HG03280 (cell line): Measurements from ENCODE around the gene PAX6.

Experiments used
- ATAC-seq: cut with Tn5 transposase; IDR thresholded peaks from one replicate; pipeline ENCODE4 v1.9.1; 2021; ENCODE audit warnings: mild to moderate bottlenecking, moderate library complexity; ENCODE audit not compliant: unreplicated experiment

Gene PAX6

DNA sequence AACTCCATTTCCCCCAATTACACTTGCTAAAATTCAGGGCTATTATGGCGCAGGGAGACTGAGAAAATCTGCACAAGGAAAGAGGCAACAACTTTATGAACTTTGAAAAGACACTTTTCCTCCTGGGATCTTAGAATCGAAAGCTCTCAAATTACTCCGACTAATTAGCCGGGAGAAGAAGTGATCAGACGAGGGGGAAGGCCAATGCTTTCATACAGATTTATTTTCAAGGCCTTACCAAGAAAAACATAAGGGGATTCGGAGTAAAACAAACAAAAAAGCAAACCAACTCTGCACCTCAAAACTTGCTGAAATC lies 1.6 kb downstream of the PAX6 start:
- no peak for ATAC-seq

DNA sequence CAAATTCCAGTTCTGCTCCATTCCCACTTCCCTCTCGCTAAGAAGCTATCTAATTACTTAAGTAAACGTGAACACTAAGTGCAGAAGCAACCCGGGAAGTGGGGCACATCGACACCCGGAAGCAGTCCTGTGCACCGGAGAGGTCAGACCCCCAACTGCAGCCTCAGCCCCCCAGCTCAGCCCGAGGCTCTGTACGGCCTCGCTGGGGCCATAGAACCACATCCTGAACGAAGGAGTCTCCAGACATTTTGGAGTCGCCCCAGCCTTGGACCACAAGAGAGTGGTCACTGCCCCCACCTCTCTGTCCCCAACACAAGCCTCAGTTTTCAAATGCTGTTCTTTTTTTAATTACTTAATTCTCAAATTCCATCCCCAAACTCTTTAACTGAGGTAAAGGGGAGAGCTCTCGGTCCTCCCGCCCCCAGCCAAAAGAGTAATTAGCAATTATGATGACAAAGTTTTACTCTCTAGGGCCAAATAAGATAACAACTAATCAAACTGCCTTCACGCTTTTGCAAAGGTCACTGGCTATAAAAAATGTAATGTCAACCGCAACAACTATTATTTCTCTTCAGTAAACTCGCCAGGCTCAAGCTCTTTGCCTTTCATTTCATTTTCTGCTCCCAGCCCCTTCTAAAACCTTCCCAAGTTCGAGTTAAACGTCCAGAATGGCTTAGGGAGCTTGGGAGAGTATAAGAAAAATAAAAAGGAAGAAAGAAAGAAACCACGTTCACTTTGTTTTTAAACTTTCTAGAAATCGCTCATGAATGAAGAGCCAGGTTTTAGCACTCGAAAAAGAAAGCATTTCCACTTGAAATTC lies 2.2 kb downstream of the PAX6 start:
- ATAC-seq = no peak

DNA sequence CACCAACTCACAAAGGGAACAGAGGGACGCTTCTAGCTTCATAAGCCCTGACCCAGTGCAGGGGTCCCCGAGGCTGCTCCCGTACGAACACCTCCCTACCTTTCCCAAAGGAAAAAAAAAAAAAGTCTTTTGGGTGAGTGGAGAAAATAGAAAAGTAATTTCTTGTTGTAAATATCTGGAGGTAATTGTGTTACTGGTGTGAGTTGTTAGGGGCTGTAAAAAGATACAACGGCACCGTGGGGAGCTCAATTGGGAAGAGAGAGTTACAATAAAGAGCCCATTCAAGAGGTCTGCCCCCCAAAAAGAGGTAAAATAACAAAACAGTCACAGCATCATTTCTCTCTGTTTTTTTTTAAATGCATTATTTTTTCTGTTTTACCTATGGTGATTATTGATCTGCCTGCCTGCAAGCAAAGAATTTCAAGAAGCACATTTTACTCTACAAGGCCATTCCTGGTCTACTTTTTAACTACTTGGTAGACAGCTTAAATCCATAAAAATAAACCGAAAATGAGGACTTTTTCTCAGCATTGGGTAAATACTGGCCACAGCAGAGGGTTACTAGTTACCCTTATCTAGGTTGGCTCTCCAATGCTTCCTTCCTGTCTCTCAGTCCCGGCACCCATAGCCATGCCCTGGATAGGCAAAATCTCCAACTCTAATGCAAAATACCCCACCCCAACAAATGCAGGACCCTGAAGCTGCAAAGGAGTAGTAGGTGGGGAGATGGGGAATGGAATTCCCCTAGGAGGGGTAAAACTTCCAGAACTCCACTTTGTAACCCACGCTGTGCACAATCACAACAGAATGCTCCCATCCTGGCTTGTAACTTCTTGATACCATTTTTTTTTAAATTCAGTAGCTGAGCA lies 3.1 kb downstream of the PAX6 start:
- no peak for ATAC-seq

DNA sequence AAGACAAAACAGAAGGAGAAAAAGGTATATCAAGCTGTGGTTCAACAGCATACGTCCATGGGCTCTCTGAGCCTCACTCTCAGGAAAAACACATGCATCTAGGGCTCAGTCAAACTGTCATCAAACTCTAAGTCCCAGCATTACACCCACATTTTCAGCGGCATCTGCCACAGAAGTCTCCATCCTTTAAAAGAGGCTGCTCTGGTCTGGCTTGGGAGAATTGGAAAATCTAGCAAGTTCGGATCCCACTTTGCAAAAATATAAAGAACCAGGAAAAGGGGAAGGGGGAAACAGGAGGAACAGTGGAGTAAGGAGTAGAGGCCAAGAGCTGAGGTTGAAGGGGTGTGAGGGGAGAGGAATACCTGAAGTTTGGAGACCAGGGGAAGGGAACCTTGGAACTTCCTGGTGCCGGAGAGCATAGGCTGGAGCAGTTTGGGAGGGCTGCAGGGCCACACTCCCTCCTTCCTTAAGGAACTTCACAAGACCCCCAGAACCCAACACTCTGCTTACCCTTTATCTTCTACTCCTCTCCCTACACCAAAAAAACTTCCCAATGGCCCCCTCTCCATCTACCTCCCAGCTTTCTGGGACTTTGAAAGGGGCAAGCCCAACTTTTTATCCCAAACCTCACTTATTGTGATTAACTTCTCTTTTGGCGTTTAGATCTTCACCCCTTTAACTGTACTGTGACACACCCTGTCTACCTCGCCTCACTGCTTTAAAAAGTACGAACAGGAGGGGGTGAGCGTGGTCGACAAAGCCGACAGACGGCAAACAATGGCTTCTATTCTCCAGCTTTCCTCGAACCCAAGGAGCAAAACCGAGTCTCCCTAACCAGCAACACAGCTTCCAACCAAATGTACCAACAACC lies 4.0 kb downstream of the PAX6 start:
- ATAC-seq = no peak

DNA sequence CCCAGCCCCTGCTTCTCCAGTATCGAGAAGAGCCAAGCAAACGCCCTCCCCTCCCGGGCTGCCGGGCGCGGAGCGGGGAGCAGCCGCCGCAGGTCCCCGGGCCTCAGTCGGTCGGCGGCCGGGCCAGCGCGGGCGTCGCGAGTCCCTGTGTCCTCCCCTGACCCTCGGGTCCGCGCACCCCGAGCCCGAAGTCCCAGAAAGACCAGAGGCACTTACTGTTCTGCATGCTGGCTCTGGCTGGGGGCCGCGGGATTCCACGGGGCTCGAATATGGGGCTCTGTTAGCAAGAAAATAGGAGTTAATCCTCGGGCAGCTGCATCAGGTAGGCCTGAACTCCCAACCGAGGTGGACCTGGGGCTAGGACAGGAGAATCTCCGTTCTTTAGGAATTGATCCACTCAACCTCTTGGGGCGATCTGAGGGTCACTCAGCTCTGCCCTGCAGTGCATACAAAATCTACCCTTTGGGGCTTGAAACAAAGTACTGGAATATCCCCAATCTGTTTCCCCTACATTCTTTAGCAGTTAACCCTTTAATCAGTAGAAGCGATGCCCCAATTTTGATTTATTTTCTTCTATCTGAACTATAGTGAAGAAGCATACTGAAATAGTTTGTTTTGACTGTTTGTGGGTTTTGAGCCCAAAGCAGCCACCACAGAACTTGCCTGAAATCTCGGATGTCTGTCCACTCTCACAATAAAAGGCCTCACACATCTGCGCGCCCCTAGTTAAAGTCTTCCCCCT lies 4.8 kb downstream of the PAX6 start:
- ATAC-seq = no peak

DNA sequence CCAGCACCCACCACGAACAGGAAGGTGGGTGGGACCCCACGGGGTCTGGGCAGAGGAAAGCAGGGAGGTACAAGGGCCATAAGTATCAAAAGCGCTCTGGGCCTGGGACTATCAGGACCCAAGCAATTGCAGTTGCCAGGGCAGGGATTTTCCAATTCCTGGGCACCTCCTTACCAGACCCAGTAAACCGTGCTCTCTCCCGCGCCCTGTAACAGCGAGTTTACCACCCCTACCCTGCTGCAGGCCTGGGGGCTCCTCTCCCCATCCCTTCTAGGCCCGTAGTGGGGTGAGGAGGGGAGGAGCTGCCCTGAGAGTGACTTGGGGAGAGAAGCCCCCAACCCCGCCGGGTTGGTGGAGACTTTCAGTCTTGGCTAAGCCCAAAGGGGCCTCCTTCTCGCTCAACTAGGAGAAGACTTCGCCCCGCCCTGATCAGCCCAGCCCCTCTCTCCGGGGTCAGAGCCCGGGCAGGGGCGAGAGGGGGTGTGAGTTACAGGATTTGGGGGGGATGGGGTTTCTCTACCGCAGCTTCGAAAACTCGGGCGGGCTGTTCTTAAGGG lies 5.4 kb downstream of the PAX6 start:
- no peak for ATAC-seq

DNA sequence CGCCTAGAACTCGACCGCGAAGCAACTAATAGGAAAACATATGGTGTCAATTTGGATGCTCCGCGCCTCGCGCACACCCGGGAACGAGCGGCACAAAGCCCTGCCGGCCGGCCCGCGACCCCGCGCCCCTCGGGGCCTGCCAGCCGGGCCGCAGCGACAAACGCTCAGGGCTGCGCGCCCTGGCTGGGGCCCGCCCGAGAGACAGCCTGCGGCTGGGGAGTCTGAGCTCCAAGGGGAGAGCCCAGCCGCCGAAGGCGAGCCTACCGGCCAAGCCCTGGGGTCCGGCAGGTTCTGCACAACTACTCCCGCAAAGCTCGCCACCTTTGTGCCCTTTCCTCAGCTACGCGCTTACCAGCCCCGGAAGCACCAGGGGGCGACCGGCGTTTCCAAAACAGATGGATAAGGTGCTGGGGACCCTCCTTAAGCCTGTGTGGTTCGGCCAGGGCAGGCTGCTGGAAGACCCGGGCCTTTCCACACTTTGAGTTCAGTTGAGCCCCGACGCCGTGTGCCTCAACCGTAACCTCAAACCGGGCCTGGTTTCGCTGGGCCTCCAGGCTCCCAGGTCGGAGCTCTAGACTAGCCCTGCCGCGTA lies 6.0 kb downstream of the PAX6 start:
- ATAC-seq = no peak

DNA sequence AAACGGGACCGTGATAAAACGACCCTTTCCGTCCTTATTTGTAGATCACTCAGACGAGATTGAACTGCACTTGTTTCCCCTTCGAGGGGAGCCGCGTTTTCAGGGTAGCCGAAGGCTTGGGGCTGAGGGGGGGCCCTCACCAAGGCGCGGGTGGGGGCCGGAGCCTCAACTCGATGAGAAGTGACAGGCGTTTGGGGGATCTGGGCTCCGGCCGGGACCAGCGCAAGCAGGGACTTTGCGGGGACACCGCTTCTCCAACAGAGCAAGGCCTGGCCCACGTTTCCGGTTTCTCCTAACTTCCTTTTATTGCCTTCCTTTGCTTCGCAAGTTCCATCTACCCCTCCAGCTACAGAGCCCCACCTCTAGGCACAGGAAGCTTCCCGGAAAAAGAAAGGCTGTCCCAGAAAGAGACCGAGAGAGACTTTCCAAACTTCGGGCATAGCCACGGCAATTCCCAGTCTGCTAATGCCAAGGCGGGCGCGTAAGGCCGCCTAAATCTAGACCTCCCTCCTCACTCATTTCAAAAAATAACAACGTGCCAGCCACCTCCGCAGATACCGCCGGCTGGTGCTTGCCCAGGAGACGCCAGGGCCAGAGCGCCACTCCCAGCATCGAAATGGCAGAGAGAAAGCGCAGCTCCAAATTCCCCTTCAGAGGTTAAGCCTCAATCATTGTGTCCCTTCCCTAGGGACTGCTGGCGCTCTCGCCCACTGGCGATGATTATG lies 6.6 kb downstream of the PAX6 start:
- no peak for ATAC-seq

DNA sequence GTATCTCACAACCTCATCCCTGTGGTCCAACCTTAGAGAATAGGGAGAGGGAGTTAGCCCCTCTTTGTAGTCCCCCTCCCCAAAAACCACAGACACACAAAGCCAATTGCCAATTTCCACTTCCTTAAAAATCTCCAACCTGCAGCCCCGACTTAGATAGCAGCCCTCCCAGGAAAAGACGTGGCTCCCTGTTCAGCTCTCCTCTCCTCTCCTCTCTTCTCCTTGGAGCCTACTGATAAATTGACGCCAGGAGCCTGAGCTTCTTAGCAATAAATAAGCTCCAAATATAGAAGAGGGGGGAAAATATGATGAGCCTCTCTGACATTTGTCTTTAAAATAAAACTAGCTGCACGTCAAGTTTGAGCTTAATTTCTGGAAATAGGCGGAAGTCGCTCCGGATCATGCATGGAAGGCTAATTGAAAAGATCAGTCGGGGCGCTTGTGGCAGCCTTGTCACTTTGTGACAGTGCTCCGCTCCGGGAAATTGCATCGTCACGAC lies 7.3 kb downstream of the PAX6 start:
- no peak for ATAC-seq

DNA sequence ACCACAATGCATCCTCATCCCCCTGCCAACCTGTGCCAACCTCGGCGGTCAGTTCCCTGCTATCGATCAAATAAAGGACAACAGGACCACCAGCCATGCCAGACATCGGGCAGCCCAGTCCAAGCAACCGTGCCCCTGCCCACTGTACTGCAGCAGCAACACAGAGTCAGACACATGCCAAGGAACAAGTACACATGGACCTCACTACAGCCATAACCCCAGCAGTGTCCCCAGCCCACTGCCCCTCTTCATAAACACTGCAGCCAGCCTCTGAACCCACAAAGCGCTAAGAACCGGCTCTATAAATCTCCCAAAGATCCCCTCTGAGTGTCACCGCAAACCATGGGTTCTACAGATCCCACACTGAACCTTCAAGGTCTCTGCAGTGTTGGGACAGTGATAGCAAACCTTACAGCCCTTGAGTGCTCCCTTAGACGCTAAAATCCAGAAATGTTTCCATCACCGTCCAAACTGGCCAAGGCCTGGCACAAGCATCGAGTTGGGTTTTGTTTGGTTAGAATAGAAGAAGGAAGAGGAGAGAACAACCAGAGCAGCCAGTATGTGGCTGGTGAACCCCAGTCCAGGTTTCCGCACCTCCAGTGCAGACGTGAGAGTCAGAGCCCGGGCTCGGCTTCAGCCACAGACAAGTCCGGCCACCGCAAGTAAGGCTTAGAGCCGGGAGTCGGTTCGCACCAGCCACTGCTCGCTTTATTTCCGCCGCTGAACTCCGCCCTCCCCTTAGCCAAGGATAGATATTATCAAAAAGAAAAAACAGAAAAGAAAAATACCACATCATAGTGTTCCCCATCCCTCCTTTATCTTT lies 7.9 kb downstream of the PAX6 start:
- no peak for ATAC-seq

DNA sequence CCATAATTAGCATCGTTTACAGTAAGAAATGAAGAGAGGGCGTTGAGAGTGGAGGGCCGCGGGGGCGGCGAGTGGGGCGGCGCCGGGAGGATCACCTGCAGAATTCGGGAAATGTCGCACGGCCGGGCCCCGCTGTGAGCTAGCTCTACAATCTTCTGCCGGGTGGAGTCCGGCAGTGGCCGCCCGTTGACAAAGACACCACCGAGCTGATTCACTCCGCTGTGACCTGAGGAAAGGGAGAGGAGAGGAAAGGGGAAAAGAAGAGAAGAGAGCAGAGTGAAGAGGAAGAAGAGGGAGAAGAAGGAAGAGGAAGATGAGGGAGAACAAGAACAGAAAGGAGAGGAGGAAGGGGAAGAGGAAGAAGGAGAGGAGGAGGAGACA lies 8.5 kb downstream of the PAX6 start:
- ATAC-seq = no peak

DNA sequence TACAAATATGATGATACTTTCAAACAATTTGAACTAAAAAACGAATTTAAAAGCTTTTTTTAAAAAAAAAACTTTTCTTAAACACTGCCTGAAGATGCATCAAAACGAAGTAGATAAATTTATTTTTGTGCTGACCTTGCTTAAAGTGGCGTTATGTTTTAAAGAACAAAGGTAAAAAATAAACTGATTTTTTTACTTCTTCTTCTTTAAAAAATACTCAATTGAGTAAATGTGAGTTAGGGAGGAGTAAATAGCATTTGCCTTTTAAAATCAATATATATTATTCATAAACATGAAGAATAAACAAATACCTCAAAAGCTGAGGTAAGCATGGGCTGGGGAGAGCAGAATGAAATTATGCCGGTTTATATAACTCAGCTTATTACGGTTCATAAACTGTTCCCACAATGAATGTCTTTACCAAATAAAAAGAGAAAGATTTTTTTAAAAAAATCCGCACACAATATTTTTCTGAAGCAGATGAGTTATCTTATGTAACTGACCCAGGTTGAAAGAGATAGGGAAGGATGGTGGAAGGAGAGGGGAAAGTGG lies 9.0 kb downstream of the PAX6 start:
- no peak for ATAC-seq

DNA sequence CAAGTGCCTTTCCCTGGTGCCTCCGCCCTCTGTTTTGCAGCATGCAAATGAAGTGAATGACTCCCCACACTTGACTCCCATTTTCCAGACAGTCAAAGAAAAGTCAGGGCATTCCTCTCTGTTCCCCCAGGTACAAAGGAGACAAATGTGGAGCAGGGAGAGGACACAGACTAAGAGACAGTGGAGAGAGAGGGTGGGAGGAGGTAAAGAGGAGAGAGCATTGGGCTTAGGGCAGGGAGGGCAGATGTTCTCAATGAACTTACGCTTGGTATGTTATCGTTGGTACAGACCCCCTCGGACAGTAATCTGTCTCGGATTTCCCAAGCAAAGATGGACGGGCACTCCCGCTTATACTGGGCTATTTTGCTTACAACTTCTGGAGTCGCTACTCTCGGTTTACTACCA lies 9.8 kb downstream of the PAX6 start:
- no peak for ATAC-seq

DNA sequence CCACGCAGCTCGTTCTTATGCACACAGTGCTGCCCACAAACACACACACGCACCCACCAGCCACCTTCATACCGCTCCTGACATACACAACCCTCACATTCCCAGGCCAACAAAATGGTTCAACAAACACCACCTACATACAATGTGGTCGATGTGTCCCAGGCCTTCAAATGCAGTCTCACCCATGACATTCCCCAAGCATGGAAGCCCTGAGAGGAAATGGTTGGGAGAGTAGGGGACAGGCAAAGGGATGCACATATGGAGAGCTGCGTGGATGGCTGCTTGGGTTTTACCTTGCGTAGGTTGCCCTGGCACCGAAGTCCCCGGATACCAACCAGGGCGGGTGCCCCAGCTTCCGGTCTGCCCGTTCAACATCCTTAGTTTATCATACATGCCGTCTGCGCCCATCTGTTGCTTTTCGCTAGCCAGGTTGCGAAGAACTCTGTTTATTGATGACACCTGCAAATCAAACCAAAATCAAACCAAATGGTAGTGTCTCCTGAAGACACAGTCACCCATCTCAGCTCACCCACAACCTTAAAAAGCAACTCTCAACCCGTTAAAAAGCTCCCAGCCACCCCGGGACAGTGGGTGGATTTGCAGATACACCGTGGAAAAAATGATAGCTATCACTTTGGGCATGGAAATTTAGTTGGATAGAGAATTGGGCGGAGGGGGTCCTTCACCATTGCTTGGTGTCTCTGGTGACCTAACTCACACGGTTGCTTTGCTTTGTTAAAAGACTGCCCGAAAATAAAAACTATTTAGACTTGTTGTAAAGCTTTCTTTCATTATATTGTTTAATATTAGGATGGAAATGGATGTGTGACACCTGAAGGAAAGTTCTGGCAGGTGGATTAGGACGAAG lies 10.5 kb downstream of the PAX6 start:
- ATAC-seq = no peak

DNA sequence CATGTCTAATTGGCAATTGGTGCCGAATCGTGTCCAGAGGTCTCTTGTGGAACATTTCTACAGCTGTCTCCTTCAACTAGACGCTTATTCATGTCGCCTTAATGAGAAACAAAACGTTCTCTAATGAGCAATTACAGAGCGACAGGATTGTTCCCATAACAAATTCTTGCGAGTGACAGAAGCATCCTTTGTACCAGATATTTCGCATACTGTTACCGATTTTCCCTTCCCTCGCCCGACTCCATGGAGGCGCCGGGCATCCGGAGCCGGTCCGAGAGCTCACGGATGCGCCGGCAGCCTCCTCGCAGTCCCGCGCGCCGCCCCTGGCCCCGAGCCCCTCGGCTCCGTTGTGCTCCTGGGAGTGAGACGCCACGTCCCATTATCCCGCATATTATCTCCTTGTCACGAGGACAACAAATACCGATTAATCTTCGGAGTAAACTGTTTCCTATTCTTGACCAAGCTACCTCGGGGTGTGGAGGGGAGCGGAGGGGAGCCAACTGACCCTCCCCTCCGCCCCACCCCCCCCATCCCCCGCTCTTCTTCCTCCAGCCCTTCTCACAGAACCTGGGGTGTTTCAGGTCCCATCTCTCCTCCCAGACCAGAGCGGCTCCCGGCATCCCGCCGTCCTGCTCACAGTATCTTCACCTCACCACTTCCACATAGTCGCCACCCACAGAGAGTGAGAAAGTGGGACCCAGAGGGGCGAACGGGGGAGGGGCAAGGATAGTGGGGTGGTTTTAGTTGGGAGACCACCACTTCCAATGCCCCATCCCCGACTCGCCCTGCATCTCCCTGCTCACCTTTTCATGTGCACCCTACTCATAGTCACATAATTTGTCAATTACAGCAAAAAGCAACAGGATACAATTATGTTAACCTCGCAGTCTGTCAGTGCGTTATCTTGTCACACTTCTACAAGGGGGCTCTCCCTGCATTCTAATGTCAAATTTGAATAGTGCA lies 11.4 kb downstream of the PAX6 start:
- ATAC-seq = no peak
